A549 treated with Hydrocortisone at 1 μM for 4 hours (cell line): ENCODE measurements around the gene TEX19. TPM values are rescaled to one million over a fixed set of nuclear protein-coding genes. Genes with fewer than 3 reads are reported as not detected.

Experiments
- total RNA-seq: library from RNA; stranded (reverse); fragments of 200-300 nt; extraction: Qiagen RNA extraction; gene quantifications from 5 replicates; pipeline ENCODE4 v1.2.3, GENCODE V29; 2022

Gene TEX19, protein sequence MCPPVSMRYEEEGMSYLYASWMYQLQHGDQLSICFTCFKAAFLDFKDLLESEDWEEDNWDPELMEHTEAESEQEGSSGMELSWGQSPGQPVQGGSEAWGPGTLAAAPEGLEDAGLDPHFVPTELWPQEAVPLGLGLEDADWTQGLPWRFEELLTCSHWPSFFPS
- 0.26 to 0.63 TPM (median 0.46 TPM) in 5 replicates for total RNA-seq

DNA sequence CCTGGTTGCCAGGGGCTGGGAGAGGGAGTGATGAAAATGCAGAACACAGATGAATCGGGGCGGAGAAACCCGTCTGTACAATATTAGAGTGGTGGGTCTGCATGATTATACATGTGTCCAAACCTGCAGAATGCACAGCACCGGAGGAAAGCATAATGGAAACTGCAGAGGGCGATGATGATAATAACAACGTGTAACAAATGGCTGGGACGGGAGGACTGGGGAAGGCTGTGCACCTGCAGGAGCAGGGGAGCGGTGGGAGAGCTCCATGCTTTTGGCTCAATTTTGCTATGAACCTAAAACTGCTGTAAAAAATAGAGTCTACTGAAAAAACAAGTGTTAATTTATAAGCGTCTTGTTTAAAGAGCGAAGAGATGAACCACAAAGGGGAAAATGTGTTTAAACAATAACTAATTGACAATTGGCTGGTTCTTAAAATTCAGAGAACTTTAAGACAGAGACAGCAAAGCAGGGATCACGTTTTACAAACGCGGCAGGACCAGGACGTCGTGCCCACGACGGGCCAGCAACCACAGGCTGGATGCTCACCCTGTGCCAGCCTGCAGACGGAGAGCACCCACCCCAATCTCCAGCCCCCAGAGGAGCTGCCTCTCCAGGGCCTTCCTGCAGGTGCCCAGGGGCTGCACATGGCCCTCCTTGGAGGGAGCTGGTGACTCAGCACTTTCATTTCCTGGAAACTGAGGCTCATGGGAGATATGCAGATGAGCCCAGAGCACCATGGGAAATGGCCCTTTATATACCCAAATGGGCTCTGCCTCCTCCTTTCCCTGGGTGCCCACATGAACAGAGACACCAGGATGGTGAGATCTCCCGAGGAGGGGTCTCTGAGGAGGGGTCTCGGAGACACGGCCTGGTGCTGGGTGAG, at the start of gene TEX19:
TSS of gene TEX19 (plus strand) at position 783 of the 886 bp plus-strand sequence. CDS start 2,904 bp downstream, outside the sequence.

DNA sequence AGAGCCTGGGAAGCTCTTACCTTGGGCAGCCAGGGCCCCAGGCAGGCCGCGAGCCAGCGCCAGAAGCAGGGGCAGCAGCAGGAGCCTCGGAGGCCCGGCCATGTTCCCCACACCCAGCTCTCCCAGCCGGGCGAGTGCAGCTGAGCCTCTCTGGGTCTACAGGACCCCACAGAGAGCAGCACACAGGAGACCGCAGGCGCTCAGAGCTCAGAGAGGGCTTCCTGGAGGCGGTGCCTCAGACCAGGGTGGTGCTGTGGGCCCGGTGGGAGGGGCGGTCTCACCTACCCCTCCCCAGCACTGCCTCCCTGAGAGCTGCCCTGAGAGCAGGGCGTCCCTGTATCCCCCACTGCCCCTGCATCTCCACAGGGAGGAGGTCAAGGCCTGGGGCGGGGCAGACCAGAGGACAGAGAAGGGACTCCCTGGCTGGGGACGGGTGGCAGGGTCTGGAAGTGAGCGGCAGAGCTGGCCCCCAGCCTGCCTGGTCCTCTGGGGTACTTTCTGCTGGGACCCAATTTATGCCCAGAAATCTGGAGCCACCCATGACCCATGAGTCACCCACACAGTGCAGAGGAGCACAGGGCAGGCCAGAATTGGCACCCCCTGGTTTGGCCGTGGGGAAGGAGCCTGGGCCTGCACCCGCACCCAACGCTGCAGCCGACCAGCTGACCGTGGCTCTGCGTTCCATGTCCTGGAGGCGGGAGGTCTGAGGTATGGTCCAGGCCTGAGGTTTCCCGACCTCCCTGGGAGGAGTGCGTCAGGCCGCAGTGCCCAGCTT, 41.5 kb upstream of the TEX19 start, which contains the start of gene CD7:
TSS of gene CD7 (minus strand) at position 215 of the 775 bp plus-strand sequence. CDS start at position 102, 113 bp downstream.

DNA sequence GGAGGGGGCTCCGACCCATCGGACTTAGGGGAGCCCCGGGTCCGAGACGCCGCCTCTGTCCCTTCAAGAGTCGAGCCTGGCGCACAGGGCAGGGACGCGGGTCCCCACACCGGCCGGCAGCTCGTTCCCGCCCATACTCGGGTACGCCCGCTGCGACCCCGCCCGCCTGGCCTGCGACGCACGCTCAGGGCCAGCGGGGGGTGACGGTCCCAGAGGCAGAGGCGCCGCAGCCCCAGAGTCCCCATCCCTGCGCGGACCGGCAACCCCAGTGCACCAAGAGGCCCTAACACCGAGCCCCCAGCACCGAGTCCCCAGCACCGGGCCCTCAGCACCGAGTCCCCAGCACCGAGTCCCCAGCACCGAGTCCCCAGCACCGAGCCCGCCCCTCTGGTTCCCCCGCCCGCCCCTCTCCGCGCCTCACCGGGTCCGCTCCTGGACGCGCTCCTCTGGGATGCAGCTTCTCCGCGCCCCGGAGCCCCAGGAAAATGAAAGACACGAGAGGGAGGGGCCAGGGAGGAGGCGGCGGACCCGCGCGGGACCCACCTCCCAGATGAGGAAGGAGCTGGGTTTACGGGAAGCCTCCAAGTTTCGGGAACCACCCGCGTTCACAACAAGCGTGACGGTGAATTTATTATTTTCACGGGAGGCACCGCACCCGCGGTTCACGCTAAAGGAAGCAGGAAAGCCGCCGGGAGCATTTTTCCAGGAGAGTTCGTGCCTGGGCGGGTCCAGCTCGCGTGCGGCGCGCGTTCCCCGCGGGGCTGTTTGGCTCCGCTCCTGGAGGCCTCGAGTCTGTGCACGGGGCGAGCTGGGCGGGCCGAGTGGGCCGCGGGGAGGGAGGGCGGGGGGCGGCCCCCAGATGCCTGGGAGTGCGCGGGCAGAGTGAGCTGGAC, 25.5 kb upstream of the TEX19 start, which contains the start of gene SECTM1:
TSS of gene SECTM1 (minus strand) at position 488 of the 893 bp plus-strand sequence. CDS start 6,526 bp downstream, outside the sequence.

DNA sequence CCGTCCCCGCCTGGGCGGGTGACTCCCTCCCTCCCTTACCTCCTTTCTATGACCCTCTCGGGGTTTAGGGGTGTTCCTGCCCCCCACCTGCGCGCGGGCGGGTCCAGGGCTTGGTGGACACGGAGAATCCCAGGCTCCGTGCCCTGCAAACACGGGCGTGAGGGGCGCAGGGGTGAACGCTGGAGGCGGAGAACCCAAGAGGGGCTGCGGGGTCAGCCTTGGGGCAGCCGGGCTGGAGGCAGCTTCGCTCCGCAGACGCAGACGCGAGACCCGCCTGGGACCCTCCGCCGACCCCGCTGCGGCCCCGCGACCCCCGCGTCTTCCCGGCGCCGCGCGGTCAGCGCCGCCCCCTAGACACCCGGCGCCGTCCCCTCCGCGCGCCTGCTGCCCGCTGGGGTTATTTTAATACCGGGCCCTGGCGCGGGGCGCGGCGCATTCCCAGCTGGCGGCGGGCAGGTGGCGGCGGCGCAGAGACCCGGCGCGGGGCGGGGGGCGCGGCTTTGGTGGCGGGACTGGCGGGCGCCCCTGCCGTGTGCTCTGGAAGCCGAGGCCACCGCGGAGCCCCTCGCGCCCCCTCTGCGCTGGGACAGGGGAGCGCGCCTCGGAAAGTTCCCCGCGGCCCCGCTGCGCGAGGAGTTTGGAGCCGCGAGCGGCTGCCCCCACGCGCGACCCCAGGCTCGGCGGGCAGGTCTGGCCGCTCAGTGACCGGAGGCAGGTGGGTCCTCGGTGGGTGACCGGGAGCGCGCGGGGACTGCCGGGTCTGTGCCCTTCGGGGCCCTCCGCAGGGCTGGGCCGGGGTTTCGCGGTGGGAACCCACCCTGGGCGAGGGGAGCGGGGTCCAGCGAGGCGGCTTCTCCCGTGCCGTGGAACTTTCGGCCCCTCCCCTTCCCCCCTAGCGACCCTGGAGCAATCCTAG, 12.5 kb downstream of the TEX19 start, which contains the start of gene UTS2R:
TSS of gene UTS2R (plus strand) at position 433 of the 916 bp plus-strand sequence. CDS start 2,560 bp downstream, outside the sequence.

Other genes with a start within 250 kb of the TEX19 start
- gene CCDC57, start 146.4 kb upstream of the TEX19 start, total RNA-seq = 19.5 to 28.4 TPM (median 27.6 TPM) in 5 replicates
- 131 to 168 TPM (median 149 TPM) in 5 replicates for gene SLC16A3, start 130.2 kb upstream of the TEX19 start, total RNA-seq
- gene CSNK1D, start 85.5 kb upstream of the TEX19 start, total RNA-seq = 225 to 238 TPM (median 229 TPM) in 5 replicates
- 0.17 to 0.28 TPM (median 0.19 TPM) in 4 of 5 replicates, not detected in the other for gene CD7, start 41.6 kb upstream of the TEX19 start, total RNA-seq
- 1.4 to 3.6 TPM (median 2.1 TPM) in 5 replicates for gene SECTM1, start 25.5 kb upstream of the TEX19 start, total RNA-seq
- gene UTS2R, start 12.5 kb downstream of the TEX19 start, total RNA-seq = 0.08 TPM in 1 of 5 replicates, not detected in the others
- 11.6 to 14.6 TPM (median 13.0 TPM) in 5 replicates for gene HEXD, start 59.1 kb downstream of the TEX19 start, total RNA-seq
- gene OGFOD3, start 59.3 kb downstream of the TEX19 start, total RNA-seq = 20.3 to 25.1 TPM (median 22.9 TPM) in 5 replicates
- 52.7 to 57.5 TPM (median 53.5 TPM) in 5 replicates for gene CYBC1, start 91.5 kb downstream of the TEX19 start, total RNA-seq
- 45.0 to 58.4 TPM (median 55.4 TPM) in 5 replicates for gene NARF, start 99.5 kb downstream of the TEX19 start, total RNA-seq
- gene FOXK2, start 160.5 kb downstream of the TEX19 start, total RNA-seq = 46.9 to 55.6 TPM (median 53.2 TPM) in 5 replicates